HepG2 (cell line): ENCODE data around the gene PET100. TPM values are rescaled to one million over a fixed set of nuclear protein-coding genes. Genes with fewer than 3 reads are reported as not detected.
A peak's percentile ranks its signal among the peaks of the same experiment; 100 is the strongest.

ENCODE experiments used
- ATAC-seq: fragments of 200-7000 bp; cut with Tn5 transposase; 3 replicates; pipeline ENCODE4 v1.9.1; 2020; ENCODE audit warnings: mild to moderate bottlenecking, moderate library complexity
- BruUV-seq: library from RNA; stranded (reverse); fragments of 400-500 nt; replicated peaks from 2 replicates; lab custom pipeline; 2021; lab: Mats Ljungman, UMichigan
- CTCF ChIA-PET: fragments of 300-600 bp; formaldehyde crosslinking; extraction: SDS; loops from one replicate; lab custom pipeline; 2021; ENCODE audit warnings: low total read pairs, inconsistent platforms, low intra/inter-chr PET ratio; lab: Yijun Ruan, JAX
- POLR2A ChIA-PET: fragments of 350-600 bp; sonication (Branson Sonifier 250); formaldehyde crosslinking; loops from one replicate; lab custom pipeline; 2020; ENCODE audit warnings: antibody characterized with exemption, inconsistent platforms; lab: Yijun Ruan, JAX
- DNase-seq: peaks from one replicate; pipeline ENCODE4 v3.0.0-alpha.2; 2015; ENCODE audit warnings: low spot score
- FAIRE-seq: peaks from 3 replicates; lab custom pipeline; 2011; peaks lifted over from hg19 to GRCh38; lab: Jason Lieb, UNC
- H2AFZ ChIP-seq: one replicate; pipeline ENCODE4 v1.6.1; 2011; ENCODE audit warnings: low read length, inconsistent platforms
- H3K27ac ChIP-seq: fragments of 300-600 bp; 3 replicates; pipeline ENCODE4 v1.8.0; 2011; ENCODE audit warnings: mixed run types, mild to moderate bottlenecking, mixed read lengths, low read length, inconsistent platforms; ENCODE audit not compliant: insufficient read depth; ENCODE audit errors: extremely low read length
- H3K27me3 ChIP-seq, 2 experiments: fragments of 200-600 bp in 1 of 2; 2 replicates in 1 of 2; 3 replicates in 1 of 2; pipeline versions ENCODE4 v1.6.0 to v1.8.0; 2011; ENCODE audit warnings: low read length in 2 of 2, mild to moderate bottlenecking in 2 of 2, moderate library complexity in 2 of 2, inconsistent platforms in 1 of 2; ENCODE audit not compliant: insufficient read depth in 2 of 2, control insufficient read depth in 1 of 2
- H3K36me3 ChIP-seq, 2 experiments: fragments of 200-600 bp in 1 of 2; replicated peaks in 1 of 2; 2 replicates in 1 of 2; 3 replicates in 1 of 2; pipeline versions ENCODE4 v1.5.1 to v1.8.0; 2011; ENCODE audit warnings: low read length in 2 of 2, inconsistent platforms in 1 of 2; ENCODE audit not compliant: insufficient read depth in 2 of 2, control insufficient read depth in 1 of 2
- H3K4me1 ChIP-seq: 2 replicates; pipeline ENCODE4 v1.5.1; 2012; ENCODE audit warnings: low read length, inconsistent platforms; ENCODE audit not compliant: insufficient read depth
- H3K4me2 ChIP-seq: 2 replicates; pipeline ENCODE4 v1.6.0; 2011; ENCODE audit warnings: low read depth, low read length, inconsistent platforms
- H3K4me3 ChIP-seq, 3 experiments: fragments of 200-600 bp in 1 of 3; sonication (generic), shearing (Covaris generic) in 1 of 3; replicated peaks in 1 of 3; 2 replicates each; pipeline ENCODE4 v1.5.1; 2011 to 2016; ENCODE audit warnings: low read length in 3 of 3, inconsistent platforms in 2 of 3, low read depth in 2 of 3, mild to moderate bottlenecking in 2 of 3, control low read depth in 1 of 3, mixed read lengths in 1 of 3; ENCODE audit not compliant: insufficient read depth in 1 of 3
- H3K79me2 ChIP-seq: one replicate; pipeline ENCODE4 v1.6.1; 2011; ENCODE audit warnings: low read length, inconsistent platforms; ENCODE audit not compliant: insufficient read depth
- H3K9ac ChIP-seq: 2 replicates; pipeline ENCODE4 v1.6.0; 2011; ENCODE audit warnings: mild to moderate bottlenecking, low read depth, low read length, inconsistent platforms; ENCODE audit not compliant: insufficient read depth
- H3K9me3 ChIP-seq: 2 replicates; pipeline ENCODE4 v1.5.1; 2012; ENCODE audit warnings: mild to moderate bottlenecking, low read length
- H4K20me1 ChIP-seq: 2 replicates; pipeline ENCODE4 v1.6.0; 2011; ENCODE audit warnings: inconsistent platforms, mild to moderate bottlenecking, low read length, moderate library complexity; ENCODE audit not compliant: insufficient read depth
- AGO2 ChIP-seq: fragments of 200-400 bp; formaldehyde crosslinking; optimal IDR thresholded peaks from 2 replicates; pipeline ENCODE3; 2017; ENCODE audit warnings: mild to moderate bottlenecking, low read depth, low read length, moderate library complexity
- CC2D1A ChIP-seq: sonication (generic); formaldehyde crosslinking; IDR thresholded peaks from 2 replicates; pipeline ENCODE4 v1.8.1; 2023; ENCODE audit warnings: mild to moderate bottlenecking, missing genetic modification reagents
- NCOA5 ChIP-seq: sonication (generic); formaldehyde crosslinking; IDR thresholded peaks from 2 replicates; pipeline ENCODE4 v1.4.0; 2020; ENCODE audit warnings: missing genetic modification reagents
- RBFOX2 ChIP-seq: fragments of 200-400 bp; formaldehyde crosslinking; IDR thresholded peaks from 2 replicates; pipeline ENCODE4 v1.6.1; 2017; ENCODE audit warnings: low read depth, mild to moderate bottlenecking, low read length
- RBM22 ChIP-seq: fragments of 200-400 bp; formaldehyde crosslinking; optimal IDR thresholded peaks from 2 replicates; pipeline ENCODE3; 2017; ENCODE audit warnings: mild to moderate bottlenecking, low read length, moderate library complexity
- ZNF331 ChIP-seq: sonication (generic); formaldehyde crosslinking; IDR thresholded peaks from 2 replicates; pipeline ENCODE4 v1.4.0; 2020; ENCODE audit warnings: missing genetic modification reagents
- ZNF441 ChIP-seq: sonication (generic); formaldehyde crosslinking; IDR thresholded peaks from 2 replicates; pipeline ENCODE4 v1.7.0; 2021; ENCODE audit warnings: missing genetic modification reagents, borderline replicate concordance
- ZNF768 ChIP-seq: sonication (generic); formaldehyde crosslinking; IDR thresholded peaks from 2 replicates; pipeline ENCODE4 v1.4.0; 2020; ENCODE audit warnings: missing genetic modification reagents
- WGBS: methylation state at CpG from one replicate; pipeline ENCODE4 v1.1.6; 2017; ENCODE audit warnings: low lambda C conversion rate; 5-methylcytosine and 5-hydroxymethylcytosine counted together
- in situ Hi-C: cut with HindIII; loops from 2 replicates; pipeline ENCODE4 v1.10.0; 2017; ENCODE audit warnings: low pct_unique_long_range_greater_than_20kb; ENCODE audit not compliant: extremely low pct_ligation_motif_present
- intact Hi-C: fragments of 100-400 bp; cut with micrococcal nuclease; formaldehyde crosslinking; loops from one replicate; pipeline ENCODE4 v1.10.0; 2022; ENCODE audit not compliant: unreplicated experiment
- polyA plus RNA-seq, 8 experiments: library from polyadenylated mRNA; depleted of rRNA in 3 of 8; stranded (reverse) in 7 of 8; unstranded in 1 of 8; fragments of >200 nt; fragmentation: Illumina TruSeq in 4 of 8; extraction: Trizol in 4 of 8; gene quantifications; 2 replicates each; pipeline versions ENCODE4 v1.2.1 to v1.2.3, GENCODE V29; 2011 to 2016; ENCODE audit warnings: low read depth in 4 of 8, missing spikeins in 1 of 8, mixed read lengths in 1 of 8; ENCODE audit not compliant: insufficient read depth in 1 of 8
- total RNA-seq, 5 experiments: library from RNA; depleted of rRNA; stranded (reverse); fragments of >200 nt; fragmentation: Illumina TruSeq; extraction: Trizol; gene quantifications; 2 replicates each; pipeline ENCODE4 v1.2.3, GENCODE V29; 2016; ENCODE audit warnings: low read depth in 1 of 5

PET100 gene
- total and polyA plus RNA-seq, 2 of the 13 experiments (the other 11 are each of a cell fraction or from before 2014, with no cell fraction given), result 22.3 to 66.5 TPM

DNA sequence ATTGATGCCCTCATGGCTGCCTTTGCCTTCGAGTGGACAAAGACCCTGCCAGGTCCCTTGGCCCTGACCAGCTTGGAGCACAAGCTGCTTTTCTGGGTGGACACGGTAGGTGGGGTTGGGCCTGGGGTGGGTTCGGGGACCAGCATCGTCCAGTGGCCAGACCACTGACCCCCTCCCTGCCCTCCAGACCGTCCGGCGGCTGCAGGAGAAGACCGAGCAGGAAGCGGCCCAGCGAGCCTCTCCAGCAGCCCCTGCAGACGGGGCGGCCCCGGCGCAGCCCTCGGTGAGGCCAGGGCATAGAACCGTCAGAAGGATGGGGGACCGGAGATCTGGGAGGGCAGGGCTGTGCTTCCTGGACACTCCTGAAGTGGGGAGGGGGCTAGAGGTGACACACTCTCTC lies 23.3 kb upstream of the PET100 start:
- Histone ChIP-seq H3K27ac (no peak overlapping the region), H3K4me1 (no peaks in the 10 kb centered on the region; the same call in 1 of the 2 replicates), H2AFZ (no peak overlapping the region), H3K9ac (no peak overlapping the region), H3K4me2 (no peak overlapping the region), H3K9me3 (no peaks in the 10 kb centered on the region), H3K79me2 (peaks cover 30% of the 10 kb centered on the region), H3K4me3 (no peak overlapping the region), H4K20me1 (peaks cover 35% of the 10 kb centered on the region), H3K27me3 (no peaks in the 10 kb centered on the region), H3K36me3 (peaks cover 38 to 61% of the 10 kb centered on the region in 2 experiments)
- TF ChIP-seq NCOA5 (CRISPR knock-in tag), result no peak
- peak; percentile 69 for TF ChIP-seq AGO2
- TF ChIP-seq RBFOX2, result peak; percentile 47; the same call in 1 of the 2 replicates
- TF ChIP-seq CC2D1A, result no peak
- intact Hi-C loops, result no loop called here
- BruUV-seq, result no TSS peak
- no peak for FAIRE-seq
- ChIA-PET CTCF (no interaction called here), POLR2A (interaction anchor here (1.4 to 1.9 kb wide), 2 partner anchors 10 to 24 kb away, joined by 8 to 21 read pairs; partner anchors contain the start of genes CAMSAP3, PET100 and XAB2)
- in situ Hi-C loops, result no loop called here
- DNase-seq, result no peak
- ATAC-seq, result no peak
- 95% methylated on average over 17 of the region's 17 CpGs for WGBS

DNA sequence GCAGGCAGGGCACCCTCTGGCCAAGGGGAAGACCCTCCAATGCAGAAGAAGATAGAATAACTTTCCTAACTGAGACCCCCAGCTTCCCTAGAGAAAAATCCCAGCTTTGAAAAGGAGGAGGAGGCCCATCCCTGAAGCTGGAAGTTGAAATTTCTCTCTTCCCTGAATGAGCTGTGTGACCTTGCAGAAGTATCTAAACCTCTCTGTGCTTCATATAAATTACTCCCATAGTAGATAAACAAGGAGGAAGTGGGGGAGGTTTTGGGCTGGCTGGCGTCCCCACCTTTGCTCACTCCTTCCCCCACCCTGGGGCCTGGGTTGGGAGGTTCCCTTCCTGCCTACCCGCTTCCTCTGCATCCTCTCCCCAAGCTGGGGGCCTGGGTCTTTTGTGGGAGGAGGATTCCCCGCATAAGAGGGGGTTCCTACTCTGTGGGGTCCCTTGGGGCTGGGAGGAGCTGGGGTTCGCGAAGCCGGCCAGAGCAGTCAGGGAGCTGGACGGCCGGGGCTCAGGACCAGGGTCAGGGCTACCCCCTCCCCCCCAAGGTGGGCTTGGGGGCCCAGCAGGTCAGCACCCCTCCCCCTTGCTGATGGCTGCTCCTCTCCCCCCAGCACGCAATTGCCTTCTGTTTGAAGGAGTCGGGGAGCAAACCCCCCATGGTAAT lies 22.2 kb upstream of the PET100 start:
- Histone ChIP-seq H3K36me3 (peaks cover 45 to 65% of the 10 kb centered on the region in 2 experiments), H3K9ac (no peak overlapping the region), H4K20me1 (peaks cover 28% of the 10 kb centered on the region), H3K27ac (no peak overlapping the region), H3K4me2 (no peak overlapping the region), H3K9me3 (no peaks in the 10 kb centered on the region), H3K27me3 (no peaks in the 10 kb centered on the region), H3K4me1 (no peaks in the 10 kb centered on the region; the same call in 1 of the 2 replicates), H2AFZ (no peak overlapping the region), H3K4me3 (no peak overlapping the region), H3K79me2 (peaks cover 21% of the 10 kb centered on the region)
- no peak for DNase-seq
- POLR2A ChIA-PET, result interaction anchor here (1.1 kb wide), 1 partner anchor 10 kb away, joined by 3 read pairs; no protein-coding TSS in a partner anchor
- WGBS, result 99% methylated on average over 8 of the region's 10 CpGs
- no peak for ATAC-seq
- no peak for FAIRE-seq
- intact Hi-C loops, result no loop called here
- in situ Hi-C loops, result no loop called here
- peak; percentile 55 for TF ChIP-seq RBM22
- TF ChIP-seq ZNF331 (CRISPR knock-in tag), result no peak
- no peak for TF ChIP-seq ZNF441
- peak; percentile 92 for TF ChIP-seq ZNF768
- no TSS peak for BruUV-seq
- CTCF ChIA-PET, result no interaction called here
